RWPE1 (cell line): ENCODE data around the gene TLK2.

Experiments used
- CTCF ChIA-PET: fragments of 350-600 bp; sonication (Branson Sonifier 250); formaldehyde crosslinking; extraction: SDS; loops from one replicate; lab custom pipeline; 2021; lab: Yijun Ruan, JAX
- POLR2A ChIA-PET: fragments of 400-600 bp; formaldehyde crosslinking; extraction: SDS; loops from one replicate; lab custom pipeline; 2020; ENCODE audit warnings: antibody characterized with exemption; ENCODE audit not compliant: low non-redundant PET; lab: Yijun Ruan, JAX
- DNase-seq: peaks from one replicate; pipeline ENCODE4 v3.0.0; 2012; ENCODE audit warnings: low spot score
- H3K27ac ChIP-seq: fragments of 450-650 bp; 2 replicates; pipeline ENCODE4 v1.5.1; 2017
- CTCF ChIP-seq: fragments of 450-650 bp; conservative IDR thresholded peaks from 2 replicates; pipeline ENCODE4 v1.5.1; 2017; ENCODE audit warnings: low read depth, mild to moderate bottlenecking

Gene TLK2

GRCh38 chr17:62618647-62619416, 140.2 kb downstream of the TLK2 start:
- no peak for DNase-seq
- ChIA-PET POLR2A (no interaction called here), CTCF (interaction anchor here (1.1 kb wide), 1 partner anchor 26 kb away, joined by 3 read pairs; no protein-coding TSS in a partner anchor)
- H3K27ac ChIP-seq = peak overlapping the region; percentile 43
- no peak for TF ChIP-seq CTCF

GRCh38 chr17:62619417-62620155, 141.0 kb downstream of the TLK2 start:
- CTCF ChIA-PET = interaction anchor here (1.1 kb wide), 1 partner anchor 26 kb away, joined by 3 read pairs; no protein-coding TSS in a partner anchor

GRCh38 chr17:62621223-62621622, 142.6 kb downstream of the TLK2 start:
- POLR2A ChIA-PET = interaction anchor here (0.6 kb wide), 1 partner anchor 30 kb away, joined by 3 read pairs; no protein-coding TSS in a partner anchor
- no peak overlapping the region for H3K27ac ChIP-seq
- CTCF ChIA-PET = interaction anchor here (0.6 kb wide), 1 partner anchor 50 kb away, joined by 4 read pairs; no protein-coding TSS in a partner anchor
- no peak for DNase-seq
- TF ChIP-seq CTCF = no peak

More at GRCh38 chr17:62619417-62620155, 141.0 kb downstream of the TLK2 start:
- POLR2A ChIA-PET = no interaction called here
- DNase-seq = no peak
- no peak for TF ChIP-seq CTCF
- peak overlapping the region; percentile 43 for H3K27ac ChIP-seq

- ChIA-PET CTCF (no interaction called here), POLR2A (no interaction called here)
- DNase-seq = no peak
- TF ChIP-seq CTCF = no peak
- 0 out of 2 replicates have a peak overlapping the region, but pooled peaks have one; percentile 82 for H3K27ac ChIP-seq
Observed at GRCh38 chr17:62625184-62625869, 146.7 kb downstream of the TLK2 start.

GRCh38 chr17:62625870-62626200, 147.2 kb downstream of the TLK2 start:
- ChIA-PET CTCF (no interaction called here), POLR2A (no interaction called here)
- TF ChIP-seq CTCF = no peak
- 0 out of 2 replicates have a peak overlapping the region, but pooled peaks have one; percentile 82 for H3K27ac ChIP-seq
- DNase-seq = no peak

GRCh38 chr17:62626719-62627218, 148.1 kb downstream of the TLK2 start:
- DNase-seq = peak; percentile 40
- CTCF ChIA-PET = interaction anchor here (0.6 kb wide), 1 partner anchor 772 kb away, joined by 3 read pairs; no protein-coding TSS in a partner anchor
- TF ChIP-seq CTCF = no peak
- peak overlapping the region; percentile 82 for H3K27ac ChIP-seq
- POLR2A ChIA-PET = no interaction called here
